Skeletal muscle tissue (tissue), 4 donors: ENCODE results near the gene TFE3. TPM values are rescaled to one million over a fixed set of nuclear protein-coding genes. Genes with fewer than 3 reads are reported as not detected.
A peak's percentile ranks its signal among the peaks of the same experiment; 100 is the strongest.

ENCODE experiments used
- H3K27ac ChIP-seq: one replicate; pipeline ENCODE4 v1.7.0; 2013; ENCODE audit warnings: mild to moderate bottlenecking, low read depth, low read length, inconsistent platforms
- H3K27me3 ChIP-seq, 3 donors: one replicate each; pipeline ENCODE4 v1.7.0; 2013; ENCODE audit warnings: low read length in 3 of 3; ENCODE audit not compliant: control insufficient read depth in 3 of 3, insufficient read depth in 3 of 3
- H3K36me3 ChIP-seq, 3 donors: one replicate each; pipeline ENCODE4 v1.7.0; 2013; ENCODE audit warnings: low read length in 3 of 3; ENCODE audit not compliant: control insufficient read depth in 3 of 3, insufficient read depth in 3 of 3
- H3K4me1 ChIP-seq, 3 donors: one replicate each; pipeline ENCODE4 v1.7.0; 2013; ENCODE audit warnings: low read length in 3 of 3, mild to moderate bottlenecking in 3 of 3; ENCODE audit not compliant: control insufficient read depth in 3 of 3, insufficient read depth in 3 of 3
- H3K4me3 ChIP-seq, 3 donors: one replicate each; pipeline ENCODE4 v1.7.0; 2013; ENCODE audit warnings: low read length in 3 of 3
- H3K9ac ChIP-seq, 3 donors: one replicate each; pipeline ENCODE4 v1.7.0; 2013; ENCODE audit warnings: low read length in 3 of 3, mild to moderate bottlenecking in 3 of 3, moderate library complexity in 2 of 3, low read depth in 1 of 3
- H3K9me3 ChIP-seq, 3 donors: one replicate each; pipeline ENCODE4 v1.7.0; 2013; ENCODE audit warnings: low read length in 3 of 3; ENCODE audit not compliant: control insufficient read depth in 3 of 3
- total RNA-seq: library from RNA; depleted of rRNA; stranded (reverse); fragments of >200 nt; gene quantifications from one replicate; pipeline ENCODE4 v1.2.3, GENCODE V29; 2014
- donor health status: Osteomylitis.

The TFE3 gene, protein sequence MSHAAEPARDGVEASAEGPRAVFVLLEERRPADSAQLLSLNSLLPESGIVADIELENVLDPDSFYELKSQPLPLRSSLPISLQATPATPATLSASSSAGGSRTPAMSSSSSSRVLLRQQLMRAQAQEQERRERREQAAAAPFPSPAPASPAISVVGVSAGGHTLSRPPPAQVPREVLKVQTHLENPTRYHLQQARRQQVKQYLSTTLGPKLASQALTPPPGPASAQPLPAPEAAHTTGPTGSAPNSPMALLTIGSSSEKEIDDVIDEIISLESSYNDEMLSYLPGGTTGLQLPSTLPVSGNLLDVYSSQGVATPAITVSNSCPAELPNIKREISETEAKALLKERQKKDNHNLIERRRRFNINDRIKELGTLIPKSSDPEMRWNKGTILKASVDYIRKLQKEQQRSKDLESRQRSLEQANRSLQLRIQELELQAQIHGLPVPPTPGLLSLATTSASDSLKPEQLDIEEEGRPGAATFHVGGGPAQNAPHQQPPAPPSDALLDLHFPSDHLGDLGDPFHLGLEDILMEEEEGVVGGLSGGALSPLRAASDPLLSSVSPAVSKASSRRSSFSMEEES
- 8.4 TPM for total RNA-seq

- Histone ChIP-seq H3K27me3 (no peaks in the 10 kb centered on the region), H3K4me1 (peaks cover 18 to 29% (median 21%) of the 10 kb centered on the region in 3 donors), H3K36me3 (peaks cover 7 to 11% (median 8%) of the 10 kb centered on the region in 3 donors), H3K4me3 (peak within 1 kb of the TSS; percentile 73 to 83 (median 76)), H3K9me3 (no peaks in the 10 kb centered on the region), H3K9ac (peak within 1 kb of the TSS; percentile 75 to 87 (median 85)), H3K27ac (peak within 1 kb of the TSS; percentile 98)
Measured at GRCh38 chrX:49043220-49043986, at the start of gene TFE3. TFE3 (minus strand) TSS chrX:49043357; CDS start chrX:49043226, 131 bp downstream.

DNA sequence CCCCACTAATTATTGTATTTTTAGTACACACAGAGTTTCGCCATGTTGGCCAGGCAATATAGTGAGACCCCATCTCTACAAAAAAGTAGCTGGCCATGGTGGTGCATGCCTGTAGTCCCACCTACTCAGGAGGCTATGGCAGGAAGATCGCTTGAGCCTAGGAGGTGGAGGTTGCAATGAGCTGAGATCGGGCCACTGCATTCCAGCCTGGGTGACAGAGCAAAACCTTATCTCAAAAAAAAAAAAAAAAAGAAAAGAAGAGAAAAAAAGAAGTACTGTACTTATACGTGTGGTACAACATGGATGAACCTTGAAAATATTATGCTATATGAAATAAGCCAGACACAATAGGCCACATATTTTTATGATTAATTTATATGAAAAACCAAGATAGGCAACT, 46.4 kb upstream of the TFE3 start:
- Histone ChIP-seq H3K27ac (no peak overlapping the region), H3K4me1 (no peaks in the 10 kb centered on the region), H3K9me3 (no peaks in the 10 kb centered on the region), H3K27me3 (no peaks in the 10 kb centered on the region), H3K9ac (no peak overlapping the region), H3K4me3 (no peak overlapping the region), H3K36me3 (no peaks in the 10 kb centered on the region)

GRCh38 chrX:49082271-49082871, 39.2 kb upstream of the TFE3 start:
- no peaks in the 10 kb centered on the region for H3K9me3 ChIP-seq
- no peak overlapping the region for H3K27ac ChIP-seq
- no peak overlapping the region for H3K4me3 ChIP-seq
- no peaks in the 10 kb centered on the region for H3K27me3 ChIP-seq
- H3K9ac ChIP-seq: no peak overlapping the region
- peaks cover 6 to 14% (median 7%) of the 10 kb centered on the region in 3 donors for H3K4me1 ChIP-seq
- peaks cover 0 to 6% (median 2%) of the 10 kb centered on the region in 3 donors for H3K36me3 ChIP-seq

DNA sequence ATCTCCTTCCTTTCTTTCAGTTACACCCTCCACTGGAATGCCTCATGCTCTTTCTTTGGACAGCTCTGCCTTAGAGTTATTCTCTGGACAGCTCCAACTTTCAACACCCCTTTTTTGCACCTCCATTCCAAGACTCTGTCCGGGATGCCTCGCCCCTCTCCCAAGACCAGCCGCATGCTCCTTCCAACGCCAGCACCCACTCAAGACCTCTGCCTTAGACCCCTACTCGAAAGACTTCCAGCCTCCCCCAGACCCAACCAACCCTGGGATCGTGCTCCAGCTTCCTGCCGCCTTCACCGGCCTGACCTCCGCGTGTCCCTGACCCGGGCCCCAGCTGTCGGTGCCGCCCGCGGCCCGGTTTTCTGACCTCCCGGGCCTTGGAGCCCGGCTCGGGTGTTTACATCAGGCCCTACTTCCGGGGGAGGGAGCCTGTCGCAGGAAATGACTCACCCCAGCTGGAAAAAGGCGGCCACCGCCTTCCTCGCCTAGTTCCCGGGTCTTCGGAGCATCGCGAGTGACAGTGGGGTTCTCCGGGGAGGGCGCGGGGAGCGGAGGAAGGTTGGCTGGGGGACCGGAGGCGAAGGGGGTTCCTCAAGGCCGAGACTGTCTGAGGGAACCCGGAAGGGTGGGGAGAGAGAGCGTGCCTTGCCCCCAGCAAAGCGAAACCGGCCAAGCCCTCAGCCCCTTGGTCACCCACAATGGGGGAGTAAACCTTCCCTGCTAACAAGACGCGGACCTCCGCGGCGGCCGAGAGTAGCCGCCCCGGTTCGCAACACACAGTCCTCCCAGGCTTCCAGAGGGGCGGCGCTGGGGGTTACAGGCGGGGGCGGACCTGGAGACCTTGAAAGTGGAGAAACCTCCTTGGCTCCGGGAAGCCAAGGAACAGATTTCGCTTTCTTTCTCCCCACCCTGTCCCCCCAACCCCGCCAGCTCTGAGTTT, 36.6 kb upstream of the TFE3 start, which contains the start of gene WDR45:
TSS of gene WDR45 (minus strand) at position 399 of the 940 bp plus-strand sequence. CDS start 1,792 bp downstream, outside the sequence.
- Histone ChIP-seq H3K9me3 (no peaks in the 10 kb centered on the region), H3K4me1 (peaks cover 8 to 17% (median 10%) of the 10 kb centered on the region in 3 donors), H3K27me3 (no peaks in the 10 kb centered on the region), H3K9ac (peak within 1 kb of the TSS; percentile 92 to 93 (median 92)), H3K4me3 (peak within 1 kb of the TSS; percentile 81), H3K36me3 (peaks cover 14 to 24% (median 22%) of the 10 kb centered on the region in 3 donors), H3K27ac (peak within 1 kb of the TSS; percentile 97)

DNA sequence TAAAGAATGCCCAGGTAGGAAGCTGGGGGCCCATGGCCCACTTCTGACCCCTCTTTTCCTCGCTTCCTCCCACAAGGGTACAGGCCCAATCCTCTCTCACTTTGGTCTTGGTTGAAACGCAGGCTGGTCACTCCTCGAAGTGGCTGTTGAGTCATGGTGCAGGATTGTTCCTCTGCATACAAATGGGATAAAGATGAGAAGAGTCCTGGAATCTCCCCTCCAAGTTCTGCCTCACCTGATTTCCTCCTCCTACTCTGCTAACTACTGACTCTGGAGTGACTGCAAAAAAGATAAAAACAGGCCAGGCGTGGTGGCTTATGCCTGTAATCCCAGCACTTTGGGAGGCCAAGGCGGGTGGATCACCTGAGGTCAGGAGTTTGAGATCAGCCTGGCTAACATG, 34.8 kb upstream of the TFE3 start:
- Histone ChIP-seq H3K4me3 (no peak overlapping the region), H3K9me3 (no peaks in the 10 kb centered on the region), H3K4me1 (peaks cover 17 to 27% (median 23%) of the 10 kb centered on the region in 3 donors), H3K9ac (no peak overlapping the region), H3K36me3 (peaks cover 15 to 24% (median 22%) of the 10 kb centered on the region in 3 donors), H3K27ac (no peak overlapping the region), H3K27me3 (no peaks in the 10 kb centered on the region)

DNA sequence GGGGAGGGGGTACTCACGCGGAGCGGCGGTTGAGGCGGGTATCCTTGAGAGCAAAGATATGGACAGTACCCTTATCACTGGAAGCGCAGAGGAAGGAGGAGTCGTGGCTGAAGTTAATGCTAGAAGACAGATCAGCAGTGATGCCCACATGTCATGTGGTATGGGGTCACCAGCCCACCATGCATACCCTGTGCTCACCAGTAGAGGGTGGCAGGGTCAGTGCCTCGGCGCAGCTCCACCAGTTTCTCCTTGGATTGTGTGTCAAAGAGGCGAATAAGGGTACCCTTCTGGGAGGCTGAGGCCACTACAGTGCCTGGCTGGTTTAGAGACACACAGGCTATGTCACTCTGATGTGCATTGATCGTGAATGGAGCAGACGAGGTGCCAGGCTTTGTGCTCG, 32.2 kb upstream of the TFE3 start:
- H3K9me3 ChIP-seq: no peaks in the 10 kb centered on the region
- H3K4me3 ChIP-seq: no peak overlapping the region
- H3K9ac ChIP-seq: no peak overlapping the region
- peaks cover 21 to 38% (median 26%) of the 10 kb centered on the region in 3 donors for H3K4me1 ChIP-seq
- peak overlapping the region; percentile 82 for H3K27ac ChIP-seq
- H3K27me3 ChIP-seq: no peaks in the 10 kb centered on the region
- H3K36me3 ChIP-seq: peaks cover 15 to 24% (median 22%) of the 10 kb centered on the region in 3 donors

DNA sequence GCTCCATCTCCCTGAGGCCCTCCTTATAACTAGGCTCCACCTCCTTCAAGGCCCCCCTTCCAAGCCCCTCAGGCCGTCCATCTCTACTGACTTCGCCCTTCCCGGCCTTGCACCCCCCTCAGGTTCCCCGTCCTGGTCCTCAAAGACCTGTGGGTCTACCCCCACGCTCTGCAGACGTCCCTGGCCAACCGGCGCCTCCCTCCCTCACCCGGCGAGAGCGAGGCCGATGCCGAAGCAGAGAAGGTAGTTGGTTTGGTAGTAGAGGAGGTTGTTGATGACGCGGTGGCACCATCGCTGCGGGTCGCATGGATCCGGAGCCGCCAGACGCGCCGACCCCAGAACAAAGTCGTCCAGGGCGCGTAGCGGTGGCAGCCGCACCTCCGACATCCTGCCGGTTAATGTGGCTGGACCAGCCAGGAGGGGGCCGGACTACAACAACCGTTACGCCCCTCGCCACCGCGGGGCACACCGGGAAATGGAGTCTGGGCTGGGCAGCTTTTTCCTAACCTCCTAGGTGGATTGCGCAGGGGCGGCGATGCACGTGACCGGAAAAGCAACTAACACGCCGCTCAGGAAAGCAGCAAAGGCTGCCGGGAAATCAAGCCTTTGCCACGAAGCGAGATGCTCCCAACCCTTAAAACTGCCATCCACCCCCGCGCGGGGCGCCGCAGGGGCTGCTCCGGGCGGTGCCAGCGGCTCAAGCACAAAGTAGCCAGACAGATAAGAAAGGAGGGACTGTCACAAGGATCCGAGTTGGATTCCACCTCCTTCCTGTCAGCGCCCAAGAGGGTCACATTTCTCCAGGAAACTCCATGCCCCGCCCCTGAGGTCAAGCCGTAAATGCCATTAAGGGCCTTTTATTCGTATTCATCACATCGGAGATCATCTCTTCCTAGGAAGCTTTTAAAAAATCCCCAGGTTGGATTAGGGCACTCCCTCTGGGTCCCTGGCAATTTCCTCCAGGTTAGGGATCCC, 30.7 kb upstream of the TFE3 start, which contains the start of gene PRAF2:
TSS of gene PRAF2 (minus strand) at position 402 of the 975 bp plus-strand sequence. CDS start at position 387, 15 bp downstream.
- peak within 1 kb of the TSS; percentile 66 to 70 (median 68) for H3K9ac ChIP-seq
- H3K4me1 ChIP-seq: peaks cover 20 to 37% (median 26%) of the 10 kb centered on the region in 3 donors
- no peaks in the 10 kb centered on the region for H3K27me3 ChIP-seq
- peak within 1 kb of the TSS; percentile 82 for H3K27ac ChIP-seq
- H3K36me3 ChIP-seq: peaks cover 15 to 24% (median 22%) of the 10 kb centered on the region in 3 donors
- peak within 1 kb of the TSS; percentile 68 to 78 (median 77) for H3K4me3 ChIP-seq
- H3K9me3 ChIP-seq: no peaks in the 10 kb centered on the region

GRCh38 chrX:49072712-49073095, 29.5 kb upstream of the TFE3 start:
- no peaks in the 10 kb centered on the region for H3K9me3 ChIP-seq
- H3K27ac ChIP-seq: no peak overlapping the region
- peaks cover 15 to 22% (median 22%) of the 10 kb centered on the region in 3 donors for H3K36me3 ChIP-seq
- H3K4me1 ChIP-seq: peaks cover 14 to 27% (median 20%) of the 10 kb centered on the region in 3 donors
- peak overlapping the region in 2 of 3 donors; percentile 18 to 78 for H3K4me3 ChIP-seq
- no peaks in the 10 kb centered on the region for H3K27me3 ChIP-seq
- H3K9ac ChIP-seq: peak overlapping the region in 1 of 3 donors; percentile 25
